Panc1 (cell line): ENCODE results near the gene IGLL5.

ENCODE experiments used
- SIN3A ChIP-seq: IDR thresholded peaks from 2 replicates; pipeline ENCODE4 v1.6.1; 2012; ENCODE audit warnings: low read depth, mild to moderate bottlenecking, low read length, moderate library complexity, borderline replicate concordance; ENCODE audit not compliant: insufficient read depth
- TF ChIP-seq, protein P1 (sequence below): fragments of 450-650 bp; IDR thresholded peaks from 2 replicates; pipeline ENCODE4 v1.5.1; 2017; ENCODE audit warnings: mild to moderate bottlenecking
- TF ChIP-seq, protein P2 (sequence below), 2 experiments: IDR thresholded peaks; 2 replicates each; pipeline ENCODE4 v1.6.1; 2011 to 2012; ENCODE audit warnings: low read depth in 2 of 2, control low read depth in 1 of 2, low read length in 1 of 2, mild to moderate bottlenecking in 1 of 2, moderate library complexity in 1 of 2; ENCODE audit not compliant: insufficient read depth in 1 of 2

DNA sequence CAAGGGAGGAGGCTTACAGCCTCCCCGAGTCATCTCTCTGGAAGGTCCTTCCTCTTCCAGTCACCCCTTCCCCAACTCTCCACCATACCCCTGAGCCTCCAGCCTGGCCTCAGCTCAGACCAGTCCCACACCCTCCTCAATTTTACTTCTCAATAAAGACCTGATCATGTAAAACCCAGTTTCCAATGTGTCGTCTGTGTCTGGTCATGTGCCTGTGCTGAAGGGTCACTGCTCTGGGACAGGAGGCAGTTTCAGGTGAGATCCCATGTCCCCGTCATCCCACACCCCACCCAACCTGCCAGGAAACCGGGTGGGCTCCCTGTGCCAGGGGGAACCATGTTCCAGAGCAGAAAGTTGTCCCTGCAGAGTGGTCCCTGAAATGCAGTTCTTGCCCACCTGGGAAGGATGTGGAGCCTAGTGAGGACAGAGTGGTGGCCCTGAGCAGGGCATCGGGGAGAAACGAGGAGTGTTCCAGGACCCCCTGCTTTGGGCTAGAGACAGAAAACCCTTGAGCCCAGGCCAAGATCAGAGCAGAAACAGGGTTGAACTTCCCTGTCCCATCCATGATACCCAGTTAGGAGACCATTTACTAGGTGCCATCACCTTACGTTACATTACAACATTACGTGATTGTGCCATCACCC is 19.4 kb downstream of the IGLL5 start:
- TF ChIP-seq, protein P1, sequence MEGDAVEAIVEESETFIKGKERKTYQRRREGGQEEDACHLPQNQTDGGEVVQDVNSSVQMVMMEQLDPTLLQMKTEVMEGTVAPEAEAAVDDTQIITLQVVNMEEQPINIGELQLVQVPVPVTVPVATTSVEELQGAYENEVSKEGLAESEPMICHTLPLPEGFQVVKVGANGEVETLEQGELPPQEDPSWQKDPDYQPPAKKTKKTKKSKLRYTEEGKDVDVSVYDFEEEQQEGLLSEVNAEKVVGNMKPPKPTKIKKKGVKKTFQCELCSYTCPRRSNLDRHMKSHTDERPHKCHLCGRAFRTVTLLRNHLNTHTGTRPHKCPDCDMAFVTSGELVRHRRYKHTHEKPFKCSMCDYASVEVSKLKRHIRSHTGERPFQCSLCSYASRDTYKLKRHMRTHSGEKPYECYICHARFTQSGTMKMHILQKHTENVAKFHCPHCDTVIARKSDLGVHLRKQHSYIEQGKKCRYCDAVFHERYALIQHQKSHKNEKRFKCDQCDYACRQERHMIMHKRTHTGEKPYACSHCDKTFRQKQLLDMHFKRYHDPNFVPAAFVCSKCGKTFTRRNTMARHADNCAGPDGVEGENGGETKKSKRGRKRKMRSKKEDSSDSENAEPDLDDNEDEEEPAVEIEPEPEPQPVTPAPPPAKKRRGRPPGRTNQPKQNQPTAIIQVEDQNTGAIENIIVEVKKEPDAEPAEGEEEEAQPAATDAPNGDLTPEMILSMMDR, result no peak
- TF ChIP-seq, protein P2, sequence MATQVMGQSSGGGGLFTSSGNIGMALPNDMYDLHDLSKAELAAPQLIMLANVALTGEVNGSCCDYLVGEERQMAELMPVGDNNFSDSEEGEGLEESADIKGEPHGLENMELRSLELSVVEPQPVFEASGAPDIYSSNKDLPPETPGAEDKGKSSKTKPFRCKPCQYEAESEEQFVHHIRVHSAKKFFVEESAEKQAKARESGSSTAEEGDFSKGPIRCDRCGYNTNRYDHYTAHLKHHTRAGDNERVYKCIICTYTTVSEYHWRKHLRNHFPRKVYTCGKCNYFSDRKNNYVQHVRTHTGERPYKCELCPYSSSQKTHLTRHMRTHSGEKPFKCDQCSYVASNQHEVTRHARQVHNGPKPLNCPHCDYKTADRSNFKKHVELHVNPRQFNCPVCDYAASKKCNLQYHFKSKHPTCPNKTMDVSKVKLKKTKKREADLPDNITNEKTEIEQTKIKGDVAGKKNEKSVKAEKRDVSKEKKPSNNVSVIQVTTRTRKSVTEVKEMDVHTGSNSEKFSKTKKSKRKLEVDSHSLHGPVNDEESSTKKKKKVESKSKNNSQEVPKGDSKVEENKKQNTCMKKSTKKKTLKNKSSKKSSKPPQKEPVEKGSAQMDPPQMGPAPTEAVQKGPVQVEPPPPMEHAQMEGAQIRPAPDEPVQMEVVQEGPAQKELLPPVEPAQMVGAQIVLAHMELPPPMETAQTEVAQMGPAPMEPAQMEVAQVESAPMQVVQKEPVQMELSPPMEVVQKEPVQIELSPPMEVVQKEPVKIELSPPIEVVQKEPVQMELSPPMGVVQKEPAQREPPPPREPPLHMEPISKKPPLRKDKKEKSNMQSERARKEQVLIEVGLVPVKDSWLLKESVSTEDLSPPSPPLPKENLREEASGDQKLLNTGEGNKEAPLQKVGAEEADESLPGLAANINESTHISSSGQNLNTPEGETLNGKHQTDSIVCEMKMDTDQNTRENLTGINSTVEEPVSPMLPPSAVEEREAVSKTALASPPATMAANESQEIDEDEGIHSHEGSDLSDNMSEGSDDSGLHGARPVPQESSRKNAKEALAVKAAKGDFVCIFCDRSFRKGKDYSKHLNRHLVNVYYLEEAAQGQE (IDR thresholded peaks at IDR 0.05; ENCODE audit: insufficient read depth in 1 of 2, low read depth in 2 of 2, low read length in 1 of 2), result no peak
- no peak for TF ChIP-seq SIN3A
